SW480 (cell line): Measurements from ENCODE around the gene MMAA.
"Not testable (repeated sequence)": the region's sequence is repeated elsewhere in the genome, so short reads cannot be mapped to it uniquely, and the experiment has no call there.

Source experiments
- DNase-seq: peaks from one replicate; pipeline ENCODE4 v3.0.0-alpha.2; 2016; ENCODE audit warnings: low spot score

The MMAA gene

GRCh38 chr4:145618932-145619638 lies at the start of gene MMAA:
MMAA (plus strand) TSS chr4:145619385; CDS start chr4:145639140, 19,755 bp downstream.
- DNase-seq: peak; percentile 89

- DNase-seq: not testable (repeated sequence)
These were observed 44.6 kb upstream of the MMAA start for GRCh38 chr4:145574546-145574945.

GRCh38 chr4:145580906-145581305 lies 38.3 kb upstream of the MMAA start:
- peak; percentile 2 for DNase-seq

GRCh38 chr4:145583191-145584055 lies 35.8 kb upstream of the MMAA start:
- no peak for DNase-seq

GRCh38 chr4:145587088-145587754 lies 32.0 kb upstream of the MMAA start:
- no peak for DNase-seq

- DNase-seq: not testable (repeated sequence)
These were observed 29.8 kb upstream of the MMAA start for GRCh38 chr4:145589381-145589780.

GRCh38 chr4:145589916-145590702 lies 29.1 kb upstream of the MMAA start:
- no peak for DNase-seq

- DNase-seq: no peak
These were observed 16.9 kb upstream of the MMAA start for GRCh38 chr4:145602129-145602760.

GRCh38 chr4:145605941-145606340 lies 13.2 kb upstream of the MMAA start:
- DNase-seq: no peak

- DNase-seq: peak; percentile 42
These were observed 9.4 kb upstream of the MMAA start for GRCh38 chr4:145609481-145610427.

GRCh38 chr4:145613566-145614232 lies 5.5 kb upstream of the MMAA start:
- DNase-seq: no peak

GRCh38 chr4:145614233-145614610 lies 5.0 kb upstream of the MMAA start:
- no peak for DNase-seq

GRCh38 chr4:145618210-145618931 lies 814 bp upstream of the MMAA start:
- peak; percentile 15 for DNase-seq

- peak; percentile 70 for DNase-seq
These were observed 433 bp downstream of the MMAA start for GRCh38 chr4:145619639-145619996.

GRCh38 chr4:145622067-145622466 lies 2.9 kb downstream of the MMAA start:
- DNase-seq: not testable (repeated sequence)

GRCh38 chr4:145623831-145624230 lies 4.6 kb downstream of the MMAA start:
- no peak for DNase-seq

- no peak for DNase-seq
These were observed 6.8 kb downstream of the MMAA start for GRCh38 chr4:145625677-145626622.

- DNase-seq: no peak
These were observed 7.4 kb downstream of the MMAA start for GRCh38 chr4:145626623-145626982.
